Esophagus muscularis mucosa (tissue), 4 donors: ENCODE data around the gene RALGDS.

Experiments used
- CTCF ChIP-seq, 3 experiments: fragments of 200-600 bp in 2 of 3; fragments of 450-650 bp in 1 of 3; sonication (generic) in 2 of 3; IDR thresholded peaks; one replicate each; pipeline ENCODE4 v1.5.1; 2017 to 2019; ENCODE audit warnings: antibody characterized with exemption in 3 of 3, mild to moderate bottlenecking in 2 of 3, moderate library complexity in 1 of 3
- EP300 ChIP-seq: sonication (generic); formaldehyde crosslinking; IDR thresholded peaks from one replicate; pipeline ENCODE4 v1.6.1; 2017; ENCODE audit warnings: antibody characterized with exemption
- POLR2AphosphoS5 ChIP-seq, 2 donors: sonication (generic); formaldehyde crosslinking; IDR thresholded peaks; one replicate each; pipeline ENCODE4 v1.6.1; 2017; ENCODE audit warnings: antibody characterized with exemption in 2 of 2

- no peak for TF ChIP-seq CTCF (IDR thresholded peaks at IDR 0.05)
- no peak for TF ChIP-seq POLR2AphosphoS5 (IDR thresholded peaks at IDR 0.05)
- TF ChIP-seq EP300: no peak
Observed at GRCh38 chr9:133165452-133165730, 44.4 kb upstream of the RALGDS start.
